Prostate gland (tissue), 2 donors: ENCODE data around the gene ACCSL.

Experiments used
- POLR2A ChIP-seq: fragments of 450-650 bp; IDR thresholded peaks from one replicate; pipeline ENCODE4 v1.6.1; 2016; ENCODE audit warnings: antibody characterized with exemption, mild to moderate bottlenecking
- POLR2AphosphoS5 ChIP-seq: sonication (generic); formaldehyde crosslinking; IDR thresholded peaks from one replicate; pipeline ENCODE4 v1.6.1; 2017; ENCODE audit warnings: antibody characterized with exemption
- TF ChIP-seq, protein P1 (sequence below), 4 experiments: fragments of 200-600 bp in 2 of 4; fragments of 450-650 bp in 2 of 4; sonication (generic) in 2 of 4; IDR thresholded peaks; 1 replicate in 3 of 4; 2 replicates in 1 of 4; pipeline ENCODE4 v1.5.1; 2016 to 2019; ENCODE audit warnings: antibody characterized with exemption in 4 of 4, mild to moderate bottlenecking in 2 of 4, moderate library complexity in 2 of 4

DNA sequence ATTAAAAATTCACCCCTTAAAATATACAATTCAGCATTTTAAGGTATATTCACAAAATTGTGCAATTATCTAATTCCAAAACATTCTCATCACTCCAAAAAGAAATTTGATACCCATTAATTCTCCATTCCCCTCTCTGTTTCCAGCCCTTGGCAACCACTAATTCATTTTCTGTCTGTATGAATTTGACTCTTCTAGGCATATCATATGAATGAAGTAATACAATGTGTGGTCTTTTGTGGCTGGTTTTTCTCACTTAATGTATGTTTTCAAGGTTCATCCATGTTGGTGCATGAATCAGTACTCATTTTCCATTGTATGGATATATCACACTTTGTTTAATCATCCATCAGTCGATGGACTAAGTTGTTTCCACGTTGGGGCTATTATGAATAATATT is 29.0 kb upstream of the ACCSL start:
- no peak for TF ChIP-seq POLR2A
- TF ChIP-seq, protein P1, sequence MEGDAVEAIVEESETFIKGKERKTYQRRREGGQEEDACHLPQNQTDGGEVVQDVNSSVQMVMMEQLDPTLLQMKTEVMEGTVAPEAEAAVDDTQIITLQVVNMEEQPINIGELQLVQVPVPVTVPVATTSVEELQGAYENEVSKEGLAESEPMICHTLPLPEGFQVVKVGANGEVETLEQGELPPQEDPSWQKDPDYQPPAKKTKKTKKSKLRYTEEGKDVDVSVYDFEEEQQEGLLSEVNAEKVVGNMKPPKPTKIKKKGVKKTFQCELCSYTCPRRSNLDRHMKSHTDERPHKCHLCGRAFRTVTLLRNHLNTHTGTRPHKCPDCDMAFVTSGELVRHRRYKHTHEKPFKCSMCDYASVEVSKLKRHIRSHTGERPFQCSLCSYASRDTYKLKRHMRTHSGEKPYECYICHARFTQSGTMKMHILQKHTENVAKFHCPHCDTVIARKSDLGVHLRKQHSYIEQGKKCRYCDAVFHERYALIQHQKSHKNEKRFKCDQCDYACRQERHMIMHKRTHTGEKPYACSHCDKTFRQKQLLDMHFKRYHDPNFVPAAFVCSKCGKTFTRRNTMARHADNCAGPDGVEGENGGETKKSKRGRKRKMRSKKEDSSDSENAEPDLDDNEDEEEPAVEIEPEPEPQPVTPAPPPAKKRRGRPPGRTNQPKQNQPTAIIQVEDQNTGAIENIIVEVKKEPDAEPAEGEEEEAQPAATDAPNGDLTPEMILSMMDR (IDR thresholded peaks at IDR 0.05) = no peak
- TF ChIP-seq POLR2AphosphoS5 = no peak
